Spleen (tissue), 11 donors: ENCODE measurements around the gene ARSD. TPM values are rescaled to one million over a fixed set of nuclear protein-coding genes. Genes with fewer than 3 reads are reported as not detected.
A peak's percentile ranks its signal among the peaks of the same experiment; 100 is the strongest.
"Not testable (repeated sequence)": the region's sequence is repeated elsewhere in the genome, so short reads cannot be mapped to it uniquely, and the experiment has no call there.

ENCODE experiments used
- DNase-seq: peaks from one replicate; pipeline ENCODE4 v3.0.0-alpha.2; 2020
- H3K27ac ChIP-seq, 8 donors: fragments of 200-600 bp; sonication (generic) in 7 of 8; 1 replicate in 4 of 8; 2 replicates in 4 of 8; pipeline versions ENCODE4 v1.5.0 to v1.8.0; 2016 to 2021; ENCODE audit warnings: inconsistent platforms in 4 of 8, mild to moderate bottlenecking in 4 of 8, moderate library complexity in 1 of 8
- H3K27me3 ChIP-seq, 7 donors: fragments of 200-600 bp; sonication (generic) in 6 of 7; replicated peaks in 1 of 7; 1 replicate in 4 of 7; 2 replicates in 3 of 7; pipeline versions ENCODE4 v1.5.0 to v1.8.0; 2016 to 2021; ENCODE audit warnings: inconsistent platforms in 3 of 7, mild to moderate bottlenecking in 1 of 7
- H3K36me3 ChIP-seq, 6 donors: fragments of 200-600 bp; sonication (generic) in 5 of 6; 1 replicate in 4 of 6; 2 replicates in 2 of 6; pipeline versions ENCODE4 v1.5.0 to v1.8.0; 2016 to 2021; ENCODE audit warnings: inconsistent platforms in 2 of 6
- H3K4me1 ChIP-seq, 6 donors: fragments of 200-600 bp; sonication (generic) in 5 of 6; 1 replicate in 3 of 6; 2 replicates in 3 of 6; pipeline versions ENCODE4 v1.5.0 to v1.8.0; 2016 to 2021; ENCODE audit warnings: inconsistent platforms in 3 of 6
- H3K4me3 ChIP-seq, 8 donors: fragments of 200-600 bp; sonication (generic) in 7 of 8; 1 replicate in 4 of 8; 2 replicates in 4 of 8; pipeline versions ENCODE4 v1.5.0 to v1.8.0; 2016 to 2021; ENCODE audit warnings: inconsistent platforms in 4 of 8, mild to moderate bottlenecking in 4 of 8, moderate library complexity in 2 of 8
- H3K9me3 ChIP-seq, 8 donors: fragments of 200-600 bp; sonication (generic) in 7 of 8; 1 replicate in 4 of 8; 2 replicates in 4 of 8; pipeline versions ENCODE4 v1.5.0 to v1.8.0; 2016 to 2021; ENCODE audit warnings: inconsistent platforms in 4 of 8
- POLR2A ChIP-seq, 3 donors: fragments of 450-650 bp; IDR thresholded peaks; one replicate each; pipeline ENCODE4 v1.5.1; 2017; ENCODE audit warnings: antibody characterized with exemption in 3 of 3, mild to moderate bottlenecking in 1 of 3
- POLR2AphosphoS5 ChIP-seq, 3 donors: sonication (generic); formaldehyde crosslinking; IDR thresholded peaks; one replicate each; pipeline ENCODE4 v1.5.1; 2017; ENCODE audit warnings: antibody characterized with exemption in 3 of 3
- WGBS, 5 donors: extraction: QIAGEN DNeasy Blood & Tissue Kit in 3 of 5; methylation state at CpG; one replicate each; pipeline versions ENCODE4 v1.1.5 to v1.1.7; 2013 to 2018; 5-methylcytosine and 5-hydroxymethylcytosine counted together
- intact Hi-C: fragments of 100-400 bp; cut with DNase I; formaldehyde crosslinking; loops from one replicate; pipeline ENCODE4 v1.15.0; 2023; ENCODE audit warnings: low total_unique reads
- polyA plus RNA-seq, 3 donors: library from polyadenylated mRNA; stranded (reverse); fragments of 200-250 nt; gene quantifications; one replicate each; pipeline ENCODE4 v1.2.1, GENCODE V29; 2013
- total RNA-seq, 7 donors: library from RNA; depleted of rRNA in 3 of 7; stranded (reverse); fragments of >200 nt in 3 of 7; fragmentation: NEBNext Ultra II Directional in 4 of 7; extraction: Animal tissue kit (Norgen Biotek cat#: 25700) in 4 of 7; gene quantifications; one replicate each; pipeline versions ENCODE4 v1.1.0 to v1.2.1, GENCODE V29; 2016 to 2021
- TF ChIP-seq, protein P1 (sequence below), 11 experiments: fragments of 200-600 bp in 7 of 11; fragments of 450-650 bp in 4 of 11; sonication (generic) in 4 of 11; IDR thresholded peaks in 8 of 11; conservative IDR thresholded peaks in 3 of 11; 1 replicate in 7 of 11; 2 replicates in 4 of 11; pipeline versions ENCODE4 v1.4.0 to v1.8.0; 2016 to 2021; ENCODE audit warnings: antibody characterized with exemption in 11 of 11, inconsistent platforms in 4 of 11, mild to moderate bottlenecking in 1 of 11
- donor health status: healthy with polysubstance abuse.
- donor health status: DM: no; HTN: no; CAD: no; lungs with moderate emphysema.
- donor health status: DM: no; HTN: no; CAD: no.
- donor health status: Bipolar disorder and iron deficiency.
- donor health status: healthy.
- donor health status: DM: no; HTN: no; CAD: no.
- donor health status: DM: yes; HTN: yes; CAD: no.

The ARSD gene
- total and polyA plus RNA-seq, 10 donors = 2.8 to 22.0 (median 12.8) TPM

- H3K27ac ChIP-seq = no peak overlapping the region
- H3K9me3 ChIP-seq = no peaks in the 10 kb centered on the region
- no peak for DNase-seq
- no peaks in the 10 kb centered on the region for H3K36me3 ChIP-seq
- intact Hi-C loops = no loop called here
- H3K4me3 ChIP-seq = no peak overlapping the region
- H3K27me3 ChIP-seq = peaks cover 0 to 21% (median 0%) of the 10 kb centered on the region in 7 donors
- H3K4me1 ChIP-seq = no peaks in the 10 kb centered on the region
- 64 to 91% (median 75%) methylated on average over 9 of the region's 9 CpGs for WGBS, 5 donors
- no peak for TF ChIP-seq POLR2AphosphoS5 (IDR thresholded peaks at IDR 0.05)
- TF ChIP-seq, protein P1, sequence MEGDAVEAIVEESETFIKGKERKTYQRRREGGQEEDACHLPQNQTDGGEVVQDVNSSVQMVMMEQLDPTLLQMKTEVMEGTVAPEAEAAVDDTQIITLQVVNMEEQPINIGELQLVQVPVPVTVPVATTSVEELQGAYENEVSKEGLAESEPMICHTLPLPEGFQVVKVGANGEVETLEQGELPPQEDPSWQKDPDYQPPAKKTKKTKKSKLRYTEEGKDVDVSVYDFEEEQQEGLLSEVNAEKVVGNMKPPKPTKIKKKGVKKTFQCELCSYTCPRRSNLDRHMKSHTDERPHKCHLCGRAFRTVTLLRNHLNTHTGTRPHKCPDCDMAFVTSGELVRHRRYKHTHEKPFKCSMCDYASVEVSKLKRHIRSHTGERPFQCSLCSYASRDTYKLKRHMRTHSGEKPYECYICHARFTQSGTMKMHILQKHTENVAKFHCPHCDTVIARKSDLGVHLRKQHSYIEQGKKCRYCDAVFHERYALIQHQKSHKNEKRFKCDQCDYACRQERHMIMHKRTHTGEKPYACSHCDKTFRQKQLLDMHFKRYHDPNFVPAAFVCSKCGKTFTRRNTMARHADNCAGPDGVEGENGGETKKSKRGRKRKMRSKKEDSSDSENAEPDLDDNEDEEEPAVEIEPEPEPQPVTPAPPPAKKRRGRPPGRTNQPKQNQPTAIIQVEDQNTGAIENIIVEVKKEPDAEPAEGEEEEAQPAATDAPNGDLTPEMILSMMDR (IDR thresholded peaks at IDR 0.05 in 8 of 11, conservative IDR thresholded peaks at IDR 0.05 in 3 of 11) = no peak
Measured at GRCh38 chrX:2958199-2958598, 29.1 kb upstream of the ARSD start.

DNA sequence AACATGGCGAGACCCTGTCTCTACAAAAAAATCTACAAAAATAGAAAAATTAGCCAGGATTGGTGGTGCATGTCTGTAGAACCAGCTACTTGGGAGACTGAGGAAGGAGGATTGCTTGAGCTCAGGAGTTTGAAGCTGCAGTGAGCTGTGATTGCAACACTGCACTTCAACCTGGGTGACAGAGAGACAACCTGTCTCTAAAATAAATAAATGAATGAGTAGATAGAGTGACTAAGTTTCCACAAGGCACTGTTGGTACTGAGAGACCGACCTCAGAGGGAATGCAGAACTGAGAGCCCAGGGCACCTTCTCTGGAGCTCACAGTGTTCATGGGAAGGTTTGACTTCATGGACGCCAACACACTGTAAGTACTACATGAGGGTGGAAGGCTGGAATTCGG lies 26.7 kb upstream of the ARSD start:
- no peaks in the 10 kb centered on the region for H3K36me3 ChIP-seq
- intact Hi-C loops = no loop called here
- H3K4me1 ChIP-seq = no peaks in the 10 kb centered on the region
- no peak overlapping the region for H3K27ac ChIP-seq
- no peaks in the 10 kb centered on the region for H3K9me3 ChIP-seq
- peaks cover 0 to 12% (median 0%) of the 10 kb centered on the region in 7 donors for H3K27me3 ChIP-seq
- TF ChIP-seq POLR2A (IDR thresholded peaks at IDR 0.05) (no peak), POLR2AphosphoS5 (IDR thresholded peaks at IDR 0.05) (no peak)
- TF ChIP-seq, protein P1 (IDR thresholded peaks at IDR 0.05 in 8 of 11, conservative IDR thresholded peaks at IDR 0.05 in 3 of 11) = no peak
- 89 to 100% (median 91%) methylated on average over 4 of the region's 4 CpGs for WGBS, 5 donors
- no peak overlapping the region for H3K4me3 ChIP-seq
- peak; percentile 11 for DNase-seq

DNA sequence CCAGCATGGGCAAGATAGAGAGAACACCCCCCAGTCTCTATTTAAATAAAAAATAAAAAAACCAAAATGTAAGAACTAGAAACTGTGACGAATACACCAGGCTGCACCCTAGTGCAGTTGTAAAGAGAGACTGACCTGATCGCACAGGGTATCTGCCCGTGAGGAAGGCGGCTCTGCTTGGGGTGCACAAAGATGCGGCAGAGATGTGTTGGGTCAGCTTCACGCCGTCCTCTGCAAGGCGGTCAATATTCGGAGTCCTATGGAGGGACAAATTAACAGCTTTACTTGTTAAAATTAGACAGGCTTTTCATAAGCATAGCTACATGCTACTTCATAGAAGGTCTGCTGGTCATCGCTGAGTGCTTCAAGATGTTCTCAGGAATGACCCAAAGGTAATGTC lies 26.1 kb upstream of the ARSD start:
- 91 to 96% (median 95%) methylated on average over 10 of the region's 10 CpGs for WGBS, 5 donors

DNA sequence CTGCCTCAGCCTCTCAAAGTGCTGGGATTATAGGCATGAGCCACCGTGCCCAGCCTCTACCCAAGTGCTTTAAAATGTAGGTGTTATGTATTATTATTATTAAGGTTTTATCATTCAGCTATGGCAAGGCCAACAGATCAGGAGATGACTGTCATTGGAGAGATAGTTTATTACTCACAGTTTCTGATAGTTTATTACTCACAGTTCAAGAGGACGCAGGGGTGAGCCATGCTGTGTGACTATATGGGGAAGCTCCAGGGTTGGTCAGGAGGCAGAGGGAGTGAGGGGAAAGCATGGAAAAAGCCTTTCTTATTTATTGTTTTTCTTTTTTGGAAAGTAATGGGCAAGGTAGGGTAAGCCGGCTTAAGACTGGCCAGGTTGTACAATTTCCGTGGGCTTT lies 25.4 kb upstream of the ARSD start:
- no peak overlapping the region for H3K27ac ChIP-seq
- DNase-seq = no peak
- peaks cover 0 to 12% (median 0%) of the 10 kb centered on the region in 7 donors for H3K27me3 ChIP-seq
- TF ChIP-seq, protein P1 (IDR thresholded peaks at IDR 0.05 in 8 of 11, conservative IDR thresholded peaks at IDR 0.05 in 3 of 11) = no peak
- TF ChIP-seq POLR2AphosphoS5 (IDR thresholded peaks at IDR 0.05) (no peak), POLR2A (IDR thresholded peaks at IDR 0.05) (no peak)
- H3K9me3 ChIP-seq = no peaks in the 10 kb centered on the region
- no peak overlapping the region for H3K4me3 ChIP-seq
- H3K4me1 ChIP-seq = no peaks in the 10 kb centered on the region
- intact Hi-C loops = no loop called here
- WGBS, 5 donors = 84 to 89% (median 88%) methylated on average over 4 of the region's 4 CpGs
- H3K36me3 ChIP-seq = no peaks in the 10 kb centered on the region

More for the DNA sequence above, 26.1 kb upstream of the ARSD start:
- no peaks in the 10 kb centered on the region for H3K9me3 ChIP-seq
- H3K27ac ChIP-seq = no peak overlapping the region
- TF ChIP-seq, protein P1 (IDR thresholded peaks at IDR 0.05 in 8 of 11, conservative IDR thresholded peaks at IDR 0.05 in 3 of 11) = no peak
- TF ChIP-seq POLR2A (IDR thresholded peaks at IDR 0.05) (no peak), POLR2AphosphoS5 (IDR thresholded peaks at IDR 0.05) (no peak)
- H3K4me3 ChIP-seq = no peak overlapping the region
- peaks cover 0 to 12% (median 0%) of the 10 kb centered on the region in 7 donors for H3K27me3 ChIP-seq
- H3K4me1 ChIP-seq = no peaks in the 10 kb centered on the region
- intact Hi-C loops = no loop called here
- H3K36me3 ChIP-seq = no peaks in the 10 kb centered on the region
- DNase-seq = peak; percentile 14

DNA sequence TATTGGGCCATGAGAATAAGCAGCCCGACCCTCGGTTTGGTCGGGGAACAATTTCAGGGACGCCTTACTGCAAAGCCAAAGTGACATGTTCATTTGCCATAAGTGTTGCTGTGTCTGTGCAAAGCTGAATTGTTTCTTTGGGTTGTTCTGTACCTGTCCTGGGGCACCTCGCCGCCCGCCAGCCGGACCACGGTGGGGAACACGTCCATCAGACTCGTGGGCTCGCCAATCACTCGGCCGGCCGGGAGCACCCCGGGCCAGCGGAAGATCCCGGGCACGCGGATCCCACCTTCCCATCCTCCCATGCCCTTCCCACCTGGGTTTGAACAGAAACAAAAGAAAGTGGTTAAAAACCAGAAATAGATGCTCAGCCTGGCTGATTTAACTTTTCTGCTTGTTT lies 8.8 kb upstream of the ARSD start:
- H3K4me1 ChIP-seq, H3K9me3 ChIP-seq, H3K27ac ChIP-seq, H3K27me3 ChIP-seq, H3K36me3 ChIP-seq, intact Hi-C loops, H3K4me3 ChIP-seq: not testable (repeated sequence)
- 91 to 96% (median 93%) methylated on average over 13 to 20 of the region's 20 CpGs for WGBS, 5 donors
- DNase-seq = peak; percentile 16
